Germinal center (tissue), 1 donor: ENCODE data around the gene TARDBP.
"Not testable (repeated sequence)": the region's sequence is repeated elsewhere in the genome, so short reads cannot be mapped to it uniquely, and the experiment has no call there.

ENCODE experiments used
- DNase-seq: peaks from one replicate; pipeline ENCODE4 v3.0.0; 2012; ENCODE audit warnings: mixed read lengths, low spot score

TARDBP gene

DNA sequence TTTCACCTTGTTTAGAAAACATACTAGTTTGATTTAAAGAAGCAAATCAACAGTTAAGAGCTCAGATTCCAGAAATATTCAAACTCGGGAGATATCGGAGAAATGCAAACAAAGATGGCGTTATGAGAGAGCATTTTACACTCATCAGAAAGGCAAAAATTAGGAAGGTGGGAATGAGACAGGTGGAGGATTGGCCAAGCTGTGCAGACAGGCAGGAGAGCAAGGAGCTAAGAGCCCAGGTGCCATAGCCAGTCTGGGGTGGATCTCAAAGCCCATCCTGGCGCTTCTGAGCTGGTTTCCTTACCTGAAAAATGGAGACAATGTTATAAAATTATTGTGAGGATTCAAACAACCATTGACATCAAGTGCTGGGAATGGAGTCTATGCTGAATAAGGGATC, 19.6 kb upstream of the TARDBP start:
- DNase-seq = no peak

DNA sequence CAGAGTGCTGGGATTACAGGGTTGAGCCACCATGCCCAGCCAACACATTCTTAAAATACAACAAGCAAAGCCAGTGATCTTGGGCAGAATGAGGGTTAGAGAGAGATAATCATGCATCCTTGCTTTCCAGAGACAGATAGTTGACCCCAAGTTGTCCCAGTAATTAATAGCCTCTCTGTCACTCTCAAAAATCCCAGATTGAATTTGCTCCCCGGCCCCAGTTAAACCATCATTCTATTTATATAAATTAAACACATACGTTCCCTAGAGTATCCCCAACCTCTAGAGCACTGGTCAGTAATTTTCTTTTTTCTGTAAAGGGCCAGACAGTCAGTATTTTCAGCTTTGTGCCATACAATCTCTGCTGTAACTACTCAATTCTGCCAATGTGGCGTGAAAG, 16.4 kb upstream of the TARDBP start:
- DNase-seq = no peak

GRCh38 chr1:11000526-11000925, 11.9 kb upstream of the TARDBP start:
- no peak for DNase-seq

- DNase-seq = no peak
These were observed 692 bp downstream of the TARDBP start for GRCh38 chr1:11013160-11013531.

GRCh38 chr1:11019358-11019757, 6.9 kb downstream of the TARDBP start:
- not testable (repeated sequence) for DNase-seq

GRCh38 chr1:11019971-11020370, 7.5 kb downstream of the TARDBP start:
- DNase-seq = no peak

- no peak for DNase-seq
These were observed 10.7 kb downstream of the TARDBP start for GRCh38 chr1:11023201-11023600.

DNA sequence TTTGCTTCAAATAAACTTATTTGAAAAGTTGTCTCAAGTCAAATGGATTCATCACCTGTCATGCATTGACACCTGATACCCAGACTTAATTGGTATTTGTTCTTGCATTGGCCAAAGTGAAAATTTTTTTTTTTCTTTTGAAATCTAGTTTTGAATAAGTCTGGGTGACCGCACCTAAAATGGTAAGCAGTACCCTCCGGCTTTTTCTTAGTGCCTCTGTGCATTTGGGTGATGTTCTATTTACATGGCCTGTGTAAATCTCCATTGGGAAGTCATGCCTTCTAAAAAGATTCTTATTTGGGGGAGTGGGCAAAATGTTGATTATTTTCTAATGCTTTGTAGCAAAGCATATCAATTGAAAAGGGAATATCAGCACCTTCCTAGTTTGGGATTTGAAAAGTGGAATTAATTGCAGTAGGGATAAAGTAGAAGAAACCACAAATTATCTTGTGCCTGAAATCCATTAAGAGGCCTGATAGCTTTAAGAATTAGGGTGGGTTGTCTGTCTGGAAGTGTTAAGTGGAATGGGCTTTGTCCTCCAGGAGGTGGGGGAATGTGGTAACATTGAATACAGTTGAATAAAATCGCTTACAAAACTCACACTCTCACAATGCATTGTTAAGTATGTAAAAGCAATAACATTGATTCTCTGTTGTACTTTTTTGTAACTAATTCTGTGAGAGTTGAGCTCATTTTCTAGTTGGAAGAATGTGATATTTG, 11.9 kb downstream of the TARDBP start:
- no peak for DNase-seq

- DNase-seq = no peak
These were observed 12.4 kb downstream of the TARDBP start for GRCh38 chr1:11024874-11025203.

- no peak for DNase-seq
These were observed 13.2 kb downstream of the TARDBP start for GRCh38 chr1:11025618-11026017.

DNA sequence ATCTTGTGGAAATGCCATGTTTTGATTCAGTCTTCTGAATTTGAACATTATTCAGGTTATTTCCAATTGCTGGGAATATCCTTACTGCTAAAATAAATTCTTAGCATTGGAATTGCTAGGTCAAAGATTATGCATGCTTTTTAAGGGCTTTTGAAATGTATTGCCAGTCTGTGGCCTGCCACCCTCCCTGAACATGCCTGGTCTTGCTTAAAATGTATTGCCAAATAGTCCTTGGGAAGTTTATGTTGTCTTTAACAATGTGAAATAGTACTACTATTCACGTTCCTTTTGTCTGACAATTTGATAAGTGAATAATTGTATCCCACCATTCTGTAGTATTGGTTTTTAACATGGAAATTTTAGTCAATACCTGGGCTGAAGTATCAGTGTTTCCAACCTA, 13.6 kb downstream of the TARDBP start:
- no peak for DNase-seq

DNA sequence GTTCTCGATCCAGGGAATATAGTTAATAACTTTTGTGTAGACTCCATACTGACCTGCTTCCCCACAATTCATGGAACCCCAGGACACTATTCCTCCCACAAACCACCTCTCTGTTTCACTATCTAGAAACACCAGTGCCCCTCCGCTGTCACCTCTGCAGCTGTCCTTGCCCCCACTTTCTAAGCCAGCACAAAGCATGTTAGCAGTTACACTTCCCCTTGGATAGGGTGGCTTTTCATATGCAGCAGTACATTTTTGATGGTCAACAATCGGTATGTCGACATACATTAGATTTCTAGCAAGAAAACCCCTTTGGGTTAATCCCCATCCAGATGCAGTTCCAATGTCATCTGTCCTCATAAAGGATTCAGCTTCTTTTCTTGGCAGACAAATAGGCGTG, 14.4 kb downstream of the TARDBP start:
- no peak for DNase-seq

DNA sequence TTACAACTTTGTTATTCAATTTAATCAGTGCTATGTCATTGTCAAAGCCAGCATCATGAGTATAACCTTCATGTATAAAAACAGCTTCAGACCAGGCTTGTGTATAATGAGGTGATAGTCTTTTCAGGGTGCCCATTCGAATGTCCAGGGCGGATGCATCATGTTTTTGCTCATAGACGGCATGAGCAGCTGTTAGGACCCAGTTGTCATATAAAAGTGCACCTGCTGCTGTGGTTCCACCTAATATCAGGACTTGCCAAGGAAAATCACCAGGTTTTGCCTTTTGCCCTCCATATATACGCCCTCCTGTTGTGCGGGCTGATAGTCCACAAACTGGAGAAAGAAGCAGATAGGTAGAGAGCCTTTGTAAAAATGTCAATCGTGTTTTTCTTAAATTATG, 14.9 kb downstream of the TARDBP start:
- DNase-seq = no peak

DNA sequence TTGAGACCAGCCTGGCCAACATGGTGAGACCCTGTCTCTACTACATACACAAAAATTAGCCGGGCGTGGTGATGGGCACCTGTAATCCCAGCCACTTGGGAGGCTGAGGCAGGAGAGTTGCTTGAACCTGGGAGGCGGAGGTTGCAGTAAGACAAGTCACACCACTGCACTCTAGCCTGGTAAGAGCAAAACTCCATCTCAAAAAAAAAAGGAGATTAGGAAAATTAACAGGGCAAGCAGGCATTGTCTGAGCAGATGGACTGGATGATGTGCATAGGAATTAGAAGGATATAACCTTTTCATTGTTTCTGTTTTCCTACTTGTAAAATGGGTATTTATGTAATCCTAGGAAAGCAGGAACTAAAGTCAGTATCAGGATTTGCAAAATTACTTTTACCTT, 15.6 kb downstream of the TARDBP start:
- no peak for DNase-seq

DNA sequence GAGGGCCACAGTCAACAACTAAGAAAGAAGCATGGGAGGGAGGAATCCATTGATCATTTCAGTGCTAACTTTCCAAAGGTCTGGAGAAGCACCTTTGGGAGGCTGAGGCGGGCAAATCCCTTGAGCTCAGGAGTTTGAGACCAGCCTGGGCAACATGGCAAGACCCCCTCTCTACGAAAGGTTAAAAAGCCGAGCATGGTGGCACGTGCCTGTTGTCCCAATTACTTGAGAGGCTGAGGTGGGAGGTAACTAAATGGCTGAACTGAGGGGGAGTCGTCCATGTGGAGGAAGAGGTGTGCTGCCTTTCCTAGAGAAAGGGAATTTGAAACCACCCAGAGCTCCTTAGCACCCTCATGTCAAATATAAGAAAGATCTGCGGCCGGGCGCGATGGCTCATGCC, 18.4 kb downstream of the TARDBP start:
- no peak for DNase-seq

- DNase-seq = no peak
These were observed 19.3 kb downstream of the TARDBP start for GRCh38 chr1:11031624-11032262.

DNA sequence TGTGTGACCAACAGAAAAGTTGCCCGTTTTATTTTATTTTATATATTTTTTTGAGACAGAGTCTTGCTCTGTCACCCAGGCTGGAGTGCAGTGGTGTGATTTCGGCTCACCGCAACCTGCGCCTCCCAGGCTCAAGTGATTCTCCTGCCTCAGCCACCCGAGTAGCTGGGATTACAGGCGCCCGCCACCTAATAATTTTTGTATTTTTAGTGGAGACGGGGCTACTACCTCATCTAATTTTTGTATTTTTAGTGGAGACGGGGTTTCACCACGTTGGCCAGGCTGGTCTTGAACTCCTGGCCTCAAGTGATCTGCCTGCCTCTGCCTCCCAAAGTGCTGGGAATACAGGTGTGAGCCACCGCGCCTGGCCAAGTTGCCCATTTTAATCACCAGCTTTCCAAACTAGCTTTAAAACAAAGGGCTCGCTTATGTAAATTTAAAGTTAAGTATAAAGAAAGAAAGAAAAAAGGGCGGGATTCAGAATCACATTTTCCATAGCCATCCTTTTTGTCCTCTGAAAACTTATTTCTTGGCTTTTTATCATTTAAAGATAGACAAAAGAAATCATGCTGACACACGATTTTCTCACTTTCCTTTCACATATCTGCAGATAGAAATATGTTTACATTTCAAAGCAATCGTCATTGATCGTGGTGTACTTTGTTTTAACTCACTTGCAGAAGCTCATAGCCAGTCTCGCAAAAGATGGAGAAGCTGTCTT, 24.7 kb downstream of the TARDBP start:
- DNase-seq = not testable (repeated sequence)

DNA sequence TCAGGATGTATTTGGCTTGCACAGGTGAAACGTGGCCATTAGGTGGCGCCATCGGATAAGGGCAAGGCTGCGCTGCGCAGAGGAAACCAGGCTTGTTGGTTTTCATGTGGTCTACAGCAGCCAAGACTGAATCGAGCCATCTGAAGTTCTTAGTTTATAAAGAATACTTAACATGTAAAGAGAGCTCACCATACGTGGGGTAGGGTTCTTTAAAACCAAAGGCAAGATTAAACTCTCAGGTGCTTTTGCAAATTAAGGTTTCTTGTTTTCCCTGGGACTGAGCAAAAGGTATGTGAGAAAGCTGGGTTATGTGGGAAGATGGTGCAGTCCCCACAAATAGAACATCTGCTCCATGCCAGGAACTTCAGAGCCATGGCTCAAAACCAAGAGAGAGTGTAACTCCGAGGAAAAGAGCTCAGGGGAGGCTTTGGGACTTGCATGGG, 25.3 kb downstream of the TARDBP start:
- peak; percentile 81 for DNase-seq

DNA sequence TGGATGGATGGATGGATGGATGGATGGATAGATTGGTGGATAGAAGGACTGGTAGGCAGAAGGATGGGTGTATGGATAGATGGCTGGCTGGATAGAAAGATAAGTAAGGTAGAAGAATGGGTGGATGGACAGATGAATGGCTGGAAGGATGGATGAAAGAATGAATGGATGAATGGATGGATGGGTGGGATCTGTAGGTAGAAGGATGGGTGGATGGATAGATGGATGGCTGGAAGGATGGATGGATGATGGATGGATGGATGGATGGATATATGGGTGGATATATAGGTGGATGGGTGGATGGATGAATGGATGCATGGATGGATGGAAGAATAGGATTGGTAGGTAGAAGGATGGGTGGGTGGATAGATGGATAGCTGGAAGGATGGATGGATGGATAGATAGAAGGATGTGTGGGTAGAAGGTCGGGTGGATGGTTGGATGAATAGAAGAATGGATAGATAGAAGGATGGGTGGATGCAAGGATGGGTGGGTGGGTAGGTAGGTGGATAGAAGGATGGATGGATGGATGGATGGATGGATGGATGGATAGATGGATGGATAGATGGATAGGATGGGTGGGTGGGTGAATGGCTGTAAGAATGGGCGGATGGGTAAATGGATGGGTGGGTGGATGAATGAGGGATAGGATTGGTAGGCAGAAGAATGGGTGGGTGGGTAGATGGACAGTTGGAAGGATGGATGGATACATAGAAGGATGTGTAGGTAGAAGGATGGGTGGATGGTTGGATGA, 27.1 kb downstream of the TARDBP start:
- DNase-seq = no peak

- not testable (repeated sequence) for DNase-seq
These were observed 27.6 kb downstream of the TARDBP start for GRCh38 chr1:11040105-11040429.

- no peak for DNase-seq
These were observed 28.6 kb downstream of the TARDBP start for GRCh38 chr1:11041048-11041447.

GRCh38 chr1:11042065-11042464, 29.6 kb downstream of the TARDBP start:
- no peak for DNase-seq
